K562 (cell line): ENCODE measurements around the gene ITPK1. TPM values are rescaled to one million over a fixed set of nuclear protein-coding genes. Genes with fewer than 3 reads are reported as not detected.

Experiments used
- BHLHE40 ChIP-seq: IDR thresholded peaks from 2 replicates; pipeline ENCODE4 v1.6.1; 2011; ENCODE audit warnings: low read length, improper control_type of control experiment
- BMI1 ChIP-seq: fragments of 150-350 bp; IDR thresholded peaks from 2 replicates; pipeline ENCODE4 v1.6.1; 2014; ENCODE audit warnings: low read length
- ESRRA ChIP-seq: fragments of 450-650 bp; IDR thresholded peaks from 2 replicates; pipeline ENCODE4 v1.6.1; 2014; ENCODE audit warnings: low read depth, mild to moderate bottlenecking, moderate library complexity, borderline replicate concordance
- ETV1 ChIP-seq: fragments of 450-650 bp; conservative IDR thresholded peaks from 2 replicates; pipeline ENCODE4 v1.6.1; 2016; ENCODE audit warnings: missing genetic modification characterization, control low read depth, low read depth, missing compliant biosample characterization
- IFI16 ChIP-seq: fragments of 250-450 bp; sonication (Bioruptor Pico); IDR thresholded peaks from 2 replicates; pipeline ENCODE4 v2.1.2; 2022; ENCODE audit warnings: mild to moderate bottlenecking, inconsistent platforms
- IRF9 ChIP-seq: fragments of 450-650 bp; IDR thresholded peaks from 2 replicates; pipeline ENCODE4 v1.6.1; 2016; ENCODE audit warnings: missing biosample characterization, missing genetic modification characterization
- KDM1A ChIP-seq, 2 experiments: fragments of 450-650 bp; IDR thresholded peaks; 2 replicates each; pipeline ENCODE4 v1.6.1; 2016; ENCODE audit warnings: mild to moderate bottlenecking in 2 of 2
- KLF16 ChIP-seq: IDR thresholded peaks from 2 replicates; pipeline ENCODE4 v1.6.1; 2016; ENCODE audit warnings: antibody characterized with exemption
- NFE2L1 ChIP-seq: fragments of 450-650 bp; IDR thresholded peaks from 2 replicates; pipeline ENCODE4 v1.6.1; 2016; ENCODE audit warnings: missing genetic modification characterization, low read depth, mild to moderate bottlenecking, missing compliant biosample characterization, moderate library complexity, borderline replicate concordance
- RBM39 ChIP-seq: fragments of 200-400 bp; formaldehyde crosslinking; optimal IDR thresholded peaks from 2 replicates; pipeline ENCODE3; 2018; ENCODE audit warnings: low read depth, low read length
- SAP30 ChIP-seq: fragments of 200-600 bp; sonication (generic); IDR thresholded peaks from 2 replicates; pipeline ENCODE4 v1.6.1; 2012; ENCODE audit warnings: borderline replicate concordance, low read depth, mild to moderate bottlenecking, moderate library complexity, low read length, control low read depth, inconsistent platforms; ENCODE audit not compliant: insufficient read depth, poor library complexity, severe bottlenecking
- SFPQ ChIP-seq: fragments of 200-400 bp; formaldehyde crosslinking; IDR thresholded peaks from 2 replicates; pipeline ENCODE4 v1.6.1; 2017; ENCODE audit warnings: mild to moderate bottlenecking, low read depth, low read length, moderate library complexity
- SMC3 ChIP-seq: conservative IDR thresholded peaks from 2 replicates; pipeline ENCODE4 v1.6.1; 2011; ENCODE audit warnings: low read depth, low read length, improper control_type of control experiment; ENCODE audit not compliant: insufficient read depth
- TBP ChIP-seq: optimal IDR thresholded peaks from 2 replicates; pipeline ENCODE3; 2011; ENCODE audit warnings: low read depth, low read length, improper control_type of control experiment
- TFE3 ChIP-seq: fragments of 450-650 bp; formaldehyde crosslinking; IDR thresholded peaks from 2 replicates; pipeline ENCODE4 v1.4.0; 2020; ENCODE audit warnings: mild to moderate bottlenecking, mixed read lengths
- ZFP1 ChIP-seq: fragments of 450-650 bp; formaldehyde crosslinking; IDR thresholded peaks from 2 replicates; pipeline ENCODE4 v1.4.0; 2020; ENCODE audit warnings: mild to moderate bottlenecking, mixed read lengths
- ZNF507 ChIP-seq: conservative IDR thresholded peaks from 2 replicates; pipeline ENCODE4 v1.6.1; 2017; ENCODE audit warnings: missing genetic modification characterization, missing compliant biosample characterization
- polyA plus RNA-seq, 8 experiments: library from polyadenylated mRNA; depleted of rRNA in 4 of 8; stranded (reverse) in 5 of 8; unstranded in 3 of 8; fragments of >200 nt; fragmentation: Nextera tagmentation in 2 of 8; fragmentation: Illumina TruSeq in 1 of 8; extraction: Ambion mirVana in 2 of 8; extraction: Trizol in 1 of 8; gene quantifications; 2 replicates each; pipeline versions ENCODE4 v1.2.1 to v1.2.3, GENCODE V29; 2011 to 2014; ENCODE audit warnings: inconsistent platforms in 1 of 8, missing spikeins in 1 of 8
- total RNA-seq, 7 experiments: library from RNA; depleted of rRNA in 6 of 7; stranded (reverse); fragments of >200 nt in 6 of 7; fragmentation: Illumina TruSeq in 2 of 7; extraction: Trizol in 2 of 7; gene quantifications; 2 replicates each; pipeline versions ENCODE4 v1.2.1 to v1.2.3, GENCODE V29; 2011 to 2021; ENCODE audit warnings: low replicate concordance in 1 of 7
- TF ChIP-seq, protein P1 (sequence below): fragments of 250-450 bp; sonication (Bioruptor Pico); IDR thresholded peaks from 2 replicates; pipeline ENCODE4 v1.9.0; 2021; ENCODE audit warnings: mild to moderate bottlenecking, inconsistent platforms

ITPK1 gene
- total and polyA plus RNA-seq, 9 of the 15 experiments (the other 6 are each of a cell fraction or from before 2014, with no cell fraction given), result 1.2 to 39.2 (median 23.0) TPM

GRCh38 chr14:93035917-93036651, 79.6 kb downstream of the ITPK1 start (continued):
- TF ChIP-seq SFPQ (no peak), TBP (no peak), ETV1 (tag) (peak; percentile 50), BHLHE40 (peak; percentile 78), KDM1A (IDR thresholded peaks at IDR 0.05) (0 out of 4 replicates have a peak, but pooled peaks of 1 of the 2 experiments have one; percentile 10), RBM39 (no peak), IRF9 (tag) (no peak), SAP30 (no peak), ZNF507 (tag) (no peak), SMC3 (no peak), KLF16 (no peak), IFI16 (no peak), NFE2L1 (tag) (no peak), ZFP1 (CRISPR knock-in tag) (no peak), ESRRA (peak; percentile 82; the same call in 1 of the 2 replicates), BMI1 (no peak), TFE3 (peak; percentile 28)
- TF ChIP-seq, protein P1, sequence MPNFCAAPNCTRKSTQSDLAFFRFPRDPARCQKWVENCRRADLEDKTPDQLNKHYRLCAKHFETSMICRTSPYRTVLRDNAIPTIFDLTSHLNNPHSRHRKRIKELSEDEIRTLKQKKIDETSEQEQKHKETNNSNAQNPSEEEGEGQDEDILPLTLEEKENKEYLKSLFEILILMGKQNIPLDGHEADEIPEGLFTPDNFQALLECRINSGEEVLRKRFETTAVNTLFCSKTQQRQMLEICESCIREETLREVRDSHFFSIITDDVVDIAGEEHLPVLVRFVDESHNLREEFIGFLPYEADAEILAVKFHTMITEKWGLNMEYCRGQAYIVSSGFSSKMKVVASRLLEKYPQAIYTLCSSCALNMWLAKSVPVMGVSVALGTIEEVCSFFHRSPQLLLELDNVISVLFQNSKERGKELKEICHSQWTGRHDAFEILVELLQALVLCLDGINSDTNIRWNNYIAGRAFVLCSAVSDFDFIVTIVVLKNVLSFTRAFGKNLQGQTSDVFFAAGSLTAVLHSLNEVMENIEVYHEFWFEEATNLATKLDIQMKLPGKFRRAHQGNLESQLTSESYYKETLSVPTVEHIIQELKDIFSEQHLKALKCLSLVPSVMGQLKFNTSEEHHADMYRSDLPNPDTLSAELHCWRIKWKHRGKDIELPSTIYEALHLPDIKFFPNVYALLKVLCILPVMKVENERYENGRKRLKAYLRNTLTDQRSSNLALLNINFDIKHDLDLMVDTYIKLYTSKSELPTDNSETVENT (CRISPR knock-in tag), result no peak
